AG09309 (cell line): Measurements from ENCODE around the gene CCDC69.
A peak's percentile ranks its signal among the peaks of the same experiment; 100 is the strongest.

ENCODE experiments used
- DNase-seq: peaks from one replicate; pipeline ENCODE4 v3.0.0-alpha.2; 2010; ENCODE audit warnings: low read depth
- H3K4me3 ChIP-seq: 2 replicates; pipeline ENCODE4 v1.5.1; 2011; ENCODE audit warnings: mild to moderate bottlenecking, low read depth, low read length, moderate library complexity; ENCODE audit not compliant: control insufficient read depth
- TF ChIP-seq, protein P1 (sequence below): IDR thresholded peaks from 2 replicates; pipeline ENCODE4 v1.5.1; 2011; ENCODE audit warnings: mild to moderate bottlenecking, low read depth, low read length, inconsistent platforms; ENCODE audit not compliant: insufficient read depth, control insufficient read depth; ENCODE audit errors: missing control alignments

CCDC69 gene, protein sequence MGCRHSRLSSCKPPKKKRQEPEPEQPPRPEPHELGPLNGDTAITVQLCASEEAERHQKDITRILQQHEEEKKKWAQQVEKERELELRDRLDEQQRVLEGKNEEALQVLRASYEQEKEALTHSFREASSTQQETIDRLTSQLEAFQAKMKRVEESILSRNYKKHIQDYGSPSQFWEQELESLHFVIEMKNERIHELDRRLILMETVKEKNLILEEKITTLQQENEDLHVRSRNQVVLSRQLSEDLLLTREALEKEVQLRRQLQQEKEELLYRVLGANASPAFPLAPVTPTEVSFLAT

DNA sequence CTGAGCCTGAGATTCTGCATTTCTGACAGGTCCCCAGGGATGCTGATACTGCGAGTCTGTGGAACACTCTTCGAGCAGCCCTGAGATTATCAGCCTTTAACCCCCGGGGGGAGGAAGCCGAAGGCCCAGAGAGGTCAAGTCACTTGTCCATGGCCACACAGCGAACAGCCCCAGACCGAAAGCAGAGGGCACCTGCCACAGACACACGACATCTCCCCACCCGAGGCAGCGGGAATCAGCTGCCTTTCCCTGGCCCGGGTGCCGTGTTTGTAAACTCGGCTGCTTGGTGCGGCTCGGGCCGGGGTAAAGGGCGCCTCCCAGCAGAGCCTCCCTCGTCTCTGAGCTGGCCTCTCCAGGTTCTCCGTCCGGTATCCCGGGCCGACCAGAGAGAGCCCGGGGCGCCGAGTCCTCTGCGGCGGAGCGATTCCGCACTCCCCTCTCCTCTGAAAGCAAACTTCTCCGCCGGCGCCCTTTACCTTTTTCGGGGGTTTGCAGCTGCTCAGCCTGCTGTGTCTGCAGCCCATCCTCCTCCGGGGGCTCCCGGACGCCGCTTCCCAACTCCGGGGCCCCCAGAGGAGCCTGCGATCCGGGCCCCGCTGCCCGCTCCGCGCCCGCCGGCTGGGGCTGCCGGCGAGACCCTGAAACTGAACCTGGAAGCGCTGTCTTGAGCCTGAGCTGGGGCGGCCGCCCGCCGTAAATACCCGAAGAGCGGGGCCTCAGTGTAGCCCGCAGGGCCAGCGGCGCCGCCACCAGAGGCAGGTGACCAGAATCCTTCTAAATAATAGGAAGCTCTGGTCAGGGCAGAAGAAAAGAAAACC, at the start of gene CCDC69:
Gene CCDC69 (minus strand): TSS at position 646 of the 818 bp plus-strand sequence. CDS start 122 bp downstream, at position 524.
- peak within 1 kb of the TSS; percentile 60 for H3K4me3 ChIP-seq
- TF ChIP-seq, protein P1, sequence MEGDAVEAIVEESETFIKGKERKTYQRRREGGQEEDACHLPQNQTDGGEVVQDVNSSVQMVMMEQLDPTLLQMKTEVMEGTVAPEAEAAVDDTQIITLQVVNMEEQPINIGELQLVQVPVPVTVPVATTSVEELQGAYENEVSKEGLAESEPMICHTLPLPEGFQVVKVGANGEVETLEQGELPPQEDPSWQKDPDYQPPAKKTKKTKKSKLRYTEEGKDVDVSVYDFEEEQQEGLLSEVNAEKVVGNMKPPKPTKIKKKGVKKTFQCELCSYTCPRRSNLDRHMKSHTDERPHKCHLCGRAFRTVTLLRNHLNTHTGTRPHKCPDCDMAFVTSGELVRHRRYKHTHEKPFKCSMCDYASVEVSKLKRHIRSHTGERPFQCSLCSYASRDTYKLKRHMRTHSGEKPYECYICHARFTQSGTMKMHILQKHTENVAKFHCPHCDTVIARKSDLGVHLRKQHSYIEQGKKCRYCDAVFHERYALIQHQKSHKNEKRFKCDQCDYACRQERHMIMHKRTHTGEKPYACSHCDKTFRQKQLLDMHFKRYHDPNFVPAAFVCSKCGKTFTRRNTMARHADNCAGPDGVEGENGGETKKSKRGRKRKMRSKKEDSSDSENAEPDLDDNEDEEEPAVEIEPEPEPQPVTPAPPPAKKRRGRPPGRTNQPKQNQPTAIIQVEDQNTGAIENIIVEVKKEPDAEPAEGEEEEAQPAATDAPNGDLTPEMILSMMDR = peak; percentile 30
- no peak for DNase-seq

DNA sequence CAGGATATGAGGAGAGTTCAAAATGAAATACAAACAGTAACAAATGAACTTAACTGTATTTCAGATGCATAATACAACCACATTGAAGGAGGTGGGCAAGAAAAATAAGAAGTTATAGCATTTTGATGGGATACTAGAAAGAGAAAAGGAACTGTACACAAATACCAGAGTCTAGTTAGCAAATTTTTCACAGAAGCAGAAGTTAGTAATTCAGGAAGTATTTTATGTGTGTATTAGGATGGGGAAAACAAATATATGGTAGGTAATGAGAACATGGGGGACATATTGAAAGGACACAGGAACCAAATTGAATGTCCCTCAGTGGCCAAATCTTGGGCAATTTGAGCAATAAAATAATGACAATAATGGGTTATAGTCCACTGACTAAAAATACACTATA, 47.4 kb upstream of the CCDC69 start:
- no peak overlapping the region for H3K4me3 ChIP-seq
- TF ChIP-seq, protein P1 = no peak
- no peak for DNase-seq

DNA sequence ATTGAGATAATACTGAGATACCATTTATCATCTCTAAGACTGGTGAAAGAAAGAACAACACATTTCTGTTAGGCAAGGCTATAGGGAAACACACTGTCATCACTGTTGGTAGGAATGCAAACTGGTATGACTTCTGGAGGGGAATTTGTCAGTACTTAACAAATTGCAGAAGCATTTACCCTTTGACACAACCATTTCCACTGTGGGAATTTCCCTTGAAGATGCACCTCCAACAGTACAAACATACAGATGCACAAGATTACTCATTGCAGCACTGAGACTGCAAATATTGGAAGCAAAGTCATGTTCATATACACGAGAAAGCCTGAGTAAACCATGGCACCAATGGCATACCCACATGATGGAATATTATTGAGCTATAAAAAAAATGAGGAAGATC, 46.7 kb upstream of the CCDC69 start:
- no peak for DNase-seq
- TF ChIP-seq, protein P1 = no peak
- no peak overlapping the region for H3K4me3 ChIP-seq

DNA sequence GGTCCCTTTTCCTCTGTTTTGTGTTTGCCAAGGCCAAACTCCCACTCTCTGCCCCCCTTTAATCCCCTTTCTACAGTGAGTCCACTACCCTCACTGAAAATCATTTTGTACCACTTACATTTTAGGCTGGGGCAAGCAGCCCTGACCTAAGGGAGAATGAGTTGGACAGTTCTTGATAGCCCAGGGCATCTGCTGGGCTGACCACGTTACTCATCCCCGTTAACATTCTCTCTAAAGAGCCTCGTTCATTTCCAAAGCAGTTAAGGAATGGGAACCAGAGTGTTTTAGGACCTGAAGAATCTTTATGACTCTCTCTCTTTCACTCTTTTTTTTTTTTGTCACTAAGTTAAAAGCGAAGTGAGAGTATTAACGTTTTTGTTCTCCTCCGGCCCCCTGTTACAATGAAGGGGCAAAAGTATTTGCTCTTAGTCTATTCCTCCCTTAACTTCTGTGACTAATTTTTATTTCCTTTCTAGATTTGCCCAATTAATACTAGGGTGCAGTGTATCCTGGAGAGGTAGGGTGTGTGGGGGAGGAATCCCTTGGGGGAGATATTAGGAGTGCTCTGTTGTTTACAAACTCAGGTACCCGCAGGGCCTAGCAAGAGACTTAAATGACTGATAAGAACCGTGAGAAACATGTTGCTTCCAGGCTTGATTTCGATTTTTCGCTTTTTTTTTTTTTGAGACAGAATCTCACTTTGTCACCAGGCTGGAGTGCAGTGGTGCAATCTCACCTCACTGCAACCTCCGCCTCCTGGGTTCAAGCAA, 43.8 kb upstream of the CCDC69 start:
- no peak overlapping the region for H3K4me3 ChIP-seq
- no peak for DNase-seq
- TF ChIP-seq, protein P1 = no peak

DNA sequence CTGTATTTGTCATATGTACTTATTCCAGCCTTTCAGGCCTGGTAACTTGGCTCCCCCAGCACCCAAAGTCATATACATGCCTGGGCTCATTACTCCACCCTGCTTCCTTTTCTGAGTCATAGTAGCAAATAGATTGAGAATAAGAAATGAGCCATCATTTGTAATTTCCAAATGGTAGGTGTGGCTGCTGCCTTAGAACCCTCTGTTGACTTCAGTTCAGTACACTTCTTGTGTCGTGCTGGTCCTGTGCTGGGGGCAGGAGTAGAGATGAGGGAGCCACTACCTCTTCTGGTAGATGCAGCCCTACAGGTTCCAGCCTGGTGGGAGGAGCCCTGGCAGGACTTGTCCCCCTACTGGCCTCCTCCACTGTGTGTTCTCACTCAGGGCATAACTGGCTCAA, 40.2 kb upstream of the CCDC69 start:
- no peak overlapping the region for H3K4me3 ChIP-seq
- DNase-seq = no peak

DNA sequence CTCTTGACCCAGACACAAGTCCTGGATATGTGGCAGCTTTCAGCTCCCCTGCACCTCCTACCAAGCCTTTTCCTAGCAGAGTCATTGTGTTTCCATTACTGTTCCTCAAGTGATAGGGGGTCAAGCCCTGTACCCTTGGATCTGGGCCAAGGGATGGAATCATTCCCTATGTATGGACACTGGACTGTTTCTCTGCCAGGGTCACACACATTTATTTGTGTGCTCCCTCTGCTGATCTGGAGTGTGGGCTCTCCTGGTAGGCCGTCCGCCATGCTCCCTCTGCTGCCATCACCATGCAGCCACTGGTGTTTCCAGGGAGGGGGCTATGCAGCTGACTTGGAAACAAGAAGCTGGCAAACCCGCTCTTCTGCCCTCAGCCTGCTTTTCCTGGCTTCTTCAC, 38.6 kb upstream of the CCDC69 start:
- DNase-seq = no peak
- TF ChIP-seq, protein P1 = no peak
- H3K4me3 ChIP-seq = no peak overlapping the region

More for the DNA sequence above, 40.2 kb upstream of the CCDC69 start:
- TF ChIP-seq, protein P1 = peak; percentile 13
